ENCODE data around the gene KLK1. TPM values are rescaled to one million over a fixed set of nuclear protein-coding genes. Genes with fewer than 3 reads are reported as not detected.

KLK1 gene
- total RNA-seq, 4 donors from 2014 or later, result 0.41 TPM; not detected in 3

- in situ Hi-C loops (cut with MboI; ENCODE audit: low sequenced_read_pairs in 4 of 4) (no loop called here), intact Hi-C loops (cut with DNase I; ENCODE audit: low total_unique reads) (no loop called here)
- TF ChIP-seq, protein P1, sequence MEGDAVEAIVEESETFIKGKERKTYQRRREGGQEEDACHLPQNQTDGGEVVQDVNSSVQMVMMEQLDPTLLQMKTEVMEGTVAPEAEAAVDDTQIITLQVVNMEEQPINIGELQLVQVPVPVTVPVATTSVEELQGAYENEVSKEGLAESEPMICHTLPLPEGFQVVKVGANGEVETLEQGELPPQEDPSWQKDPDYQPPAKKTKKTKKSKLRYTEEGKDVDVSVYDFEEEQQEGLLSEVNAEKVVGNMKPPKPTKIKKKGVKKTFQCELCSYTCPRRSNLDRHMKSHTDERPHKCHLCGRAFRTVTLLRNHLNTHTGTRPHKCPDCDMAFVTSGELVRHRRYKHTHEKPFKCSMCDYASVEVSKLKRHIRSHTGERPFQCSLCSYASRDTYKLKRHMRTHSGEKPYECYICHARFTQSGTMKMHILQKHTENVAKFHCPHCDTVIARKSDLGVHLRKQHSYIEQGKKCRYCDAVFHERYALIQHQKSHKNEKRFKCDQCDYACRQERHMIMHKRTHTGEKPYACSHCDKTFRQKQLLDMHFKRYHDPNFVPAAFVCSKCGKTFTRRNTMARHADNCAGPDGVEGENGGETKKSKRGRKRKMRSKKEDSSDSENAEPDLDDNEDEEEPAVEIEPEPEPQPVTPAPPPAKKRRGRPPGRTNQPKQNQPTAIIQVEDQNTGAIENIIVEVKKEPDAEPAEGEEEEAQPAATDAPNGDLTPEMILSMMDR (IDR thresholded peaks at IDR 0.05 in 4 of 5, conservative IDR thresholded peaks at IDR 0.05 in 1 of 5), result no peak
- TF ChIP-seq POLR2A (IDR thresholded peaks at IDR 0.05), result no peak
- ATAC-seq (no peak), DNase-seq (no peak)
- Histone ChIP-seq H3K4me3 (no peak overlapping the region), H3K27me3 (peaks cover 0 to 2% (median 0%) of the 10 kb centered on the region in 3 donors), H3K36me3 (no peaks in the 10 kb centered on the region), H3K4me1 (no peaks in the 10 kb centered on the region), H3K9me3 (no peaks in the 10 kb centered on the region), H3K27ac (no peak overlapping the region)
These were observed 33.8 kb upstream of the KLK1 start for GRCh38 chr19:50857366-50857765.

- no peaks in the 10 kb centered on the region for H3K9me3 ChIP-seq
- TF ChIP-seq POLR2A (IDR thresholded peaks at IDR 0.05), result no peak
- TF ChIP-seq, protein P1 (IDR thresholded peaks at IDR 0.05 in 4 of 5, conservative IDR thresholded peaks at IDR 0.05 in 1 of 5), result no peak
- H3K4me1 ChIP-seq, result no peaks in the 10 kb centered on the region
- ATAC-seq (no peak), DNase-seq (no peak)
- in situ Hi-C loops (cut with MboI; ENCODE audit: low sequenced_read_pairs in 4 of 4), result no loop called here
- H3K4me3 ChIP-seq, result no peak within 1 kb of the TSS
- no peaks in the 10 kb centered on the region for H3K36me3 ChIP-seq
- intact Hi-C loops (cut with DNase I; ENCODE audit: low total_unique reads), result no loop called here
- H3K27ac ChIP-seq, result no peak within 1 kb of the TSS
- H3K27me3 ChIP-seq, result no peaks in the 10 kb centered on the region
These were observed 31.2 kb upstream of the KLK1 start, which contains the start of gene KLK3 for GRCh38 chr19:50854636-50855410. KLK3 (plus strand) TSS chr19:50854915; CDS start chr19:50854956, 41 bp downstream.

GRCh38 chr19:50851620-50852019 lies 28.0 kb upstream of the KLK1 start:
- no peaks in the 10 kb centered on the region for H3K4me1 ChIP-seq
- ATAC-seq, result no peak
- H3K9me3 ChIP-seq, result no peaks in the 10 kb centered on the region
- no peak overlapping the region for H3K27ac ChIP-seq
- no peak for TF ChIP-seq POLR2A (IDR thresholded peaks at IDR 0.05)
- TF ChIP-seq, protein P1 (IDR thresholded peaks at IDR 0.05 in 4 of 5, conservative IDR thresholded peaks at IDR 0.05 in 1 of 5), result no peak
- H3K4me3 ChIP-seq, result no peak overlapping the region
- intact Hi-C loops (cut with DNase I; ENCODE audit: low total_unique reads), result no loop called here
- peaks cover 0 to 4% (median 0%) of the 10 kb centered on the region in 3 donors for H3K27me3 ChIP-seq
- no peaks in the 10 kb centered on the region for H3K36me3 ChIP-seq
- no peak for DNase-seq
- in situ Hi-C loops (cut with MboI; ENCODE audit: low sequenced_read_pairs in 4 of 4), result no loop called here

DNA sequence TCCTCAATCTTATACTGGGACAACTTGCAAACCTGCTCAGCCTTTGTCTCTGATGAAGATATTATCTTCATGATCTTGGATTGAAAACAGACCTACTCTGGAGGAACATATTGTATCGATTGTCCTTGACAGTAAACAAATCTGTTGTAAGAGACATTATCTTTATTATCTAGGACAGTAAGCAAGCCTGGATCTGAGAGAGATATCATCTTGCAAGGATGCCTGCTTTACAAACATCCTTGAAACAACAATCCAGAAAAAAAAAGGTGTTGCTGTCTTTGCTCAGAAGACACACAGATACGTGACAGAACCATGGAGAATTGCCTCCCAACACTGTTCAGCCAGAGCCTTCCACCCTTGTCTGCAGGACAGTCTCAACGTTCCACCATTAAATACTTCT lies 27.2 kb upstream of the KLK1 start:
- TF ChIP-seq, protein P1 (IDR thresholded peaks at IDR 0.05 in 4 of 5, conservative IDR thresholded peaks at IDR 0.05 in 1 of 5), result no peak
- TF ChIP-seq POLR2A (IDR thresholded peaks at IDR 0.05), result no peak
- Histone ChIP-seq H3K4me1 (no peaks in the 10 kb centered on the region), H3K4me3 (no peak overlapping the region), H3K27ac (no peak overlapping the region), H3K27me3 (peaks cover 0 to 4% (median 0%) of the 10 kb centered on the region in 3 donors), H3K9me3 (no peaks in the 10 kb centered on the region), H3K36me3 (no peaks in the 10 kb centered on the region)
- DNase-seq (no peak), ATAC-seq (no peak)
- in situ Hi-C loops (cut with MboI; ENCODE audit: low sequenced_read_pairs in 4 of 4) (no loop called here), intact Hi-C loops (cut with DNase I; ENCODE audit: low total_unique reads) (no loop called here)
